Liver (tissue), 9 donors: ENCODE data around the gene ADISSP. TPM values are rescaled to one million over a fixed set of nuclear protein-coding genes. Genes with fewer than 3 reads are reported as not detected.
A peak's percentile ranks its signal among the peaks of the same experiment; 100 is the strongest.

ENCODE experiments used
- DNase-seq: peaks from one replicate; pipeline ENCODE4 v3.0.0-alpha.2; 2017; ENCODE audit warnings: low spot score
- H3K27ac ChIP-seq, 2 donors: one replicate each; pipeline ENCODE4 v1.7.0; 2013; ENCODE audit warnings: inconsistent platforms in 2 of 2, low read length in 2 of 2, control low read depth in 1 of 2, low read depth in 1 of 2, mild to moderate bottlenecking in 1 of 2
- H3K27me3 ChIP-seq, 4 donors: one replicate each; pipeline versions ENCODE4 v1.6.1 to v1.7.0; 2013; ENCODE audit warnings: low read length in 3 of 4, inconsistent platforms in 1 of 4, mild to moderate bottlenecking in 1 of 4, moderate library complexity in 1 of 4; ENCODE audit not compliant: control insufficient read depth in 4 of 4, insufficient read depth in 4 of 4
- H3K36me3 ChIP-seq, 4 donors: one replicate each; pipeline versions ENCODE4 v1.6.1 to v1.7.0; 2013; ENCODE audit warnings: low read length in 3 of 4, mild to moderate bottlenecking in 3 of 4, low read depth in 1 of 4, moderate library complexity in 1 of 4; ENCODE audit not compliant: control insufficient read depth in 4 of 4, insufficient read depth in 3 of 4
- H3K4me1 ChIP-seq, 4 donors: one replicate each; pipeline versions ENCODE4 v1.6.1 to v1.7.0; 2013; ENCODE audit warnings: low read length in 3 of 4, mild to moderate bottlenecking in 3 of 4, moderate library complexity in 1 of 4; ENCODE audit not compliant: control insufficient read depth in 4 of 4, insufficient read depth in 4 of 4
- H3K4me3 ChIP-seq, 3 donors: one replicate each; pipeline versions ENCODE4 v1.6.1 to v1.7.0; 2013; ENCODE audit warnings: low read length in 3 of 3, control low read depth in 1 of 3, low read depth in 1 of 3, mild to moderate bottlenecking in 1 of 3
- H3K9ac ChIP-seq, 2 donors: one replicate each; pipeline ENCODE4 v1.7.0; 2013; ENCODE audit warnings: low read length in 2 of 2, mild to moderate bottlenecking in 2 of 2, moderate library complexity in 2 of 2, control low read depth in 1 of 2, low read depth in 1 of 2
- H3K9me3 ChIP-seq, 4 donors: one replicate each; pipeline versions ENCODE4 v1.6.1 to v1.7.0; 2013; ENCODE audit warnings: low read length in 3 of 4; ENCODE audit not compliant: control insufficient read depth in 4 of 4
- ATF3 ChIP-seq: IDR thresholded peaks from 2 replicates; pipeline ENCODE4 v1.6.1; 2016; ENCODE audit warnings: antibody characterized with exemption
- CTCF ChIP-seq: fragments of 150-350 bp; IDR thresholded peaks from 2 replicates; pipeline ENCODE4 v1.5.1; 2017; ENCODE audit warnings: improper control_type of control experiment, low read depth, low read length; ENCODE audit not compliant: missing input control
- EGR1 ChIP-seq, 2 donors: IDR thresholded peaks; 2 replicates each; pipeline ENCODE4 v1.6.1; 2016 to 2018; ENCODE audit warnings: antibody characterized with exemption in 2 of 2, low read depth in 2 of 2
- FOXA1 ChIP-seq: IDR thresholded peaks from 2 replicates; pipeline ENCODE4 v1.6.1; 2016; ENCODE audit warnings: antibody characterized with exemption
- FOXA2 ChIP-seq: IDR thresholded peaks from 2 replicates; pipeline ENCODE4 v1.6.1; 2016; ENCODE audit warnings: antibody characterized with exemption
- GABPA ChIP-seq, 2 donors: IDR thresholded peaks in 1 of 2; conservative IDR thresholded peaks in 1 of 2; 2 replicates each; pipeline ENCODE4 v1.6.1; 2016; ENCODE audit warnings: antibody characterized with exemption in 2 of 2, mild to moderate bottlenecking in 1 of 2, moderate library complexity in 1 of 2
- HNF4A ChIP-seq, 2 donors: conservative IDR thresholded peaks; 2 replicates each; pipeline ENCODE4 v1.6.1; 2016; ENCODE audit warnings: antibody characterized with exemption in 2 of 2, mild to moderate bottlenecking in 2 of 2
- HNF4G ChIP-seq: IDR thresholded peaks from 2 replicates; pipeline ENCODE4 v1.6.1; 2016; ENCODE audit warnings: antibody characterized with exemption
- JUND ChIP-seq, 2 donors: IDR thresholded peaks; 2 replicates each; pipeline ENCODE4 v1.6.1; 2016; ENCODE audit warnings: antibody characterized with exemption in 2 of 2
- RAD21 ChIP-seq, 2 donors: IDR thresholded peaks; 2 replicates each; pipeline ENCODE4 v1.6.1; 2016; ENCODE audit warnings: antibody characterized with exemption in 2 of 2, mild to moderate bottlenecking in 2 of 2
- REST ChIP-seq: IDR thresholded peaks from 2 replicates; pipeline ENCODE4 v1.6.1; 2016; ENCODE audit warnings: antibody characterized with exemption, mild to moderate bottlenecking
- RXRA ChIP-seq, 2 donors: IDR thresholded peaks; 2 replicates each; pipeline ENCODE4 v1.6.1; 2017 to 2018; ENCODE audit warnings: antibody characterized with exemption in 2 of 2, mild to moderate bottlenecking in 1 of 2
- SP1 ChIP-seq: IDR thresholded peaks from 2 replicates; pipeline ENCODE4 v1.6.1; 2018; ENCODE audit warnings: antibody characterized with exemption, mild to moderate bottlenecking
- TAF1 ChIP-seq: conservative IDR thresholded peaks from 2 replicates; pipeline ENCODE4 v1.6.1; 2016; ENCODE audit warnings: antibody characterized with exemption, mild to moderate bottlenecking
- YY1 ChIP-seq: IDR thresholded peaks from 2 replicates; pipeline ENCODE4 v1.6.1; 2016; ENCODE audit warnings: antibody characterized with exemption, mild to moderate bottlenecking
- ZBTB33 ChIP-seq: IDR thresholded peaks from 2 replicates; pipeline ENCODE4 v1.6.1; 2016; ENCODE audit warnings: antibody characterized with exemption
- WGBS: extraction: QIAGEN DNeasy Blood & Tissue Kit; methylation state at CpG from one replicate; pipeline ENCODE4 v1.1.7; 2013; 5-methylcytosine and 5-hydroxymethylcytosine counted together
- polyA plus RNA-seq, 2 donors: library from polyadenylated mRNA; stranded (reverse) in 1 of 2; unstranded in 1 of 2; fragments of 200-250 nt in 1 of 2; fragments of >200 nt in 1 of 2; fragmentation: Nextera tagmentation in 1 of 2; extraction: Ambion mirVana in 1 of 2; gene quantifications; one replicate each; pipeline versions ENCODE4 v1.2.1 to v1.2.3, GENCODE V29; 2013 to 2015
- total RNA-seq, 2 donors: library from RNA; depleted of rRNA; stranded (reverse); fragments of >200 nt; gene quantifications; one replicate each; pipeline ENCODE4 v1.2.3, GENCODE V29; 2014
- donor health status: healthy.
- donor health status: healthy.
- donor health status: healthy.
- donor health status: healthy.
- donor health status: healthy.

Gene ADISSP
- total and polyA plus RNA-seq, 4 donors = 3.8 to 27.3 (median 10.4) TPM

- TF ChIP-seq REST (no peak), SP1 (no peak), TAF1 (no peak), HNF4G (no peak)
These were observed 34.2 kb downstream of the ADISSP start (continued) for GRCh38 chr20:3733119-3733995.

- peaks cover 0 to 4% (median 1%) of the 10 kb centered on the region in 4 donors for H3K27me3 ChIP-seq
- H3K9me3 ChIP-seq = no peaks in the 10 kb centered on the region
- 16% methylated on average over 67 of the region's 67 CpGs for WGBS
- H3K4me3 ChIP-seq = peak within 1 kb of the TSS in 1 of 3 donors; percentile 4
- no peak for DNase-seq
- no peaks in the 10 kb centered on the region for H3K4me1 ChIP-seq
- TF ChIP-seq SP1 = no peak
- TF ChIP-seq RXRA (IDR thresholded peaks at IDR 0.05) = no peak
- no peak within 1 kb of the TSS for H3K27ac ChIP-seq
- H3K36me3 ChIP-seq = no peaks in the 10 kb centered on the region
- no peak within 1 kb of the TSS for H3K9ac ChIP-seq
These were observed 35.0 kb downstream of the ADISSP start, which contains the start of gene HSPA12B for GRCh38 chr20:3732327-3733118. HSPA12B (plus strand) TSS chr20:3732685; CDS start chr20:3738675, 5,990 bp downstream.

- no peaks in the 10 kb centered on the region for H3K4me1 ChIP-seq
- no peak overlapping the region for H3K4me3 ChIP-seq
- WGBS = 77% methylated on average over 16 of the region's 16 CpGs
These were observed 35.6 kb downstream of the ADISSP start for GRCh38 chr20:3731944-3732326.

More at GRCh38 chr20:3731944-3732326, 35.6 kb downstream of the ADISSP start:
- Histone ChIP-seq H3K36me3 (no peaks in the 10 kb centered on the region), H3K9me3 (no peaks in the 10 kb centered on the region), H3K27ac (no peak overlapping the region), H3K27me3 (peaks cover 0 to 4% (median 1%) of the 10 kb centered on the region in 4 donors), H3K9ac (no peak overlapping the region)
- no peak for TF ChIP-seq HNF4A (conservative IDR thresholded peaks at IDR 0.05)
- TF ChIP-seq ZBTB33 = no peak
- TF ChIP-seq FOXA1 = no peak
- TF ChIP-seq GABPA (IDR thresholded peaks at IDR 0.05 in 1 of 2, conservative IDR thresholded peaks at IDR 0.05 in 1 of 2) = no peak
- no peak for TF ChIP-seq RXRA (IDR thresholded peaks at IDR 0.05)
- no peak for TF ChIP-seq CTCF
- TF ChIP-seq YY1 = no peak
- no peak for TF ChIP-seq JUND (IDR thresholded peaks at IDR 0.05)
- TF ChIP-seq REST = no peak
- TF ChIP-seq EGR1 (IDR thresholded peaks at IDR 0.05; ENCODE audit: low read depth in 2 of 2) = no peak
- TF ChIP-seq TAF1 = no peak
- TF ChIP-seq HNF4G = no peak
- TF ChIP-seq FOXA2 = no peak
- TF ChIP-seq RAD21 (IDR thresholded peaks at IDR 0.05) = no peak
- TF ChIP-seq SP1 = no peak
- no peak for TF ChIP-seq ATF3
- DNase-seq = no peak
